Stimulated activated CD8-positive, alpha-beta memory T cell treated with anti-CD3 and anti-CD28 coated beads, Interleukin-2, amount 100 ng/mL, for 48 hours (primary cell): ENCODE data around the gene OLR1.
"Not testable (repeated sequence)": the region's sequence is repeated elsewhere in the genome, so short reads cannot be mapped to it uniquely, and the experiment has no call there.

Experiments used
- DNase-seq, 2 donors: peaks; one replicate each; pipeline ENCODE4 v3.0.0-alpha.2; 2020; ENCODE audit warnings: low read depth in 2 of 2

Gene OLR1

GRCh38 chr12:10190558-10191388 lies 18.8 kb upstream of the OLR1 start:
- peak in 1 of 2 donors; percentile 23 for DNase-seq

GRCh38 chr12:10189653-10190052 lies 17.7 kb upstream of the OLR1 start:
- DNase-seq, result no peak

GRCh38 chr12:10186958-10187357 lies 15.0 kb upstream of the OLR1 start:
- not testable (repeated sequence) for DNase-seq

- no peak for DNase-seq
Observed at GRCh38 chr12:10186299-10186698, 14.4 kb upstream of the OLR1 start.

GRCh38 chr12:10184261-10184843 lies 12.4 kb upstream of the OLR1 start:
- no peak for DNase-seq

DNA sequence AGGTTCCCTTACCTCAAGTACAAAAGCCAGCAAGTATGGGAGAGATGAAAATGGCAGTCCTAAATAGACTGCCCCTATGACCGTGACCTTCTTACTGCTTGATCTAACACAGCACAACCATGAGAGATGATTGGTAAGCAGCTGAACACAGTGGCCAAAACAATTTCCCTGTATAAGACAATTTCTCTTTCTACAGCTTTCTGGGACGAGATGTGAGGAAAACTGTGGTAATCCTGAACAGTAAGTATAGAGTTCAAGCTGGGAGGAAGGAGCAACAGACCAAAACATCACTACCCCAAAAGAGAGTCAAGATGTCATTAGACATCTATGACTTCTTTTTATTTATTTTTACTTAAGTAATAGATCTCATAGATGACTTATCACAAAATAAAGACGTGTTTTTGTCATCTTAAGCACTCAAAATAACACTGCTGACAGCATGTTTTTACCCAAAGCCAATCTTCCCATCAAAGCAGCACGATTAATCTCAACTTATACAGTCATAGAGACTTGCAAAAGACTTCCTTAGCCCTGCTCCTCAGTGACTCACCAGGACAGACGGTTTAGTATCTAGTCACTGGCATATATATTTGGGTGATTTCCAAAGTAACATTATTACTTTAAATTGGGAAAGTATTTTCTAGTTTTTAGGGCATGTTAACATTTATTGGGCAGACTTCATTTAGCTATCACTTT lies 10.6 kb upstream of the OLR1 start:
- no peak for DNase-seq

DNA sequence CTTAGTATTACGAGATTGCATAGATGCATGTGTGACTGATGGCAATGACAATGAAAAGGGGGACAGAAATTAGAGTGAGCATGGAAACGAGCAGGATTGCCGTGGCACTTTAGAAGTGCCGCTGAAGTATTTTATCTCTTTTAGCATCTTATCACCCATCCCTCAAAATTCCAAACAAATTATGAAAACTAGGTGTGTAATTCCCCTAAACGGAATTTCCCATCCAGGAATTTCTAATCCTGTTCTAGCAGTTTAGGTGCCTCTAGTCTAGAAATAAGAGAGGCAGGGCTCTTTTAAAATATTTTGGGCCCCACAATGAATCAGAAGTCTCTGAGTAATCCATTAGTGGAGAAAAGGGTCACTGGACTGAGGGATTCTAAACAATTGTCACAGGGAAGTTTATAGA lies 7.8 kb upstream of the OLR1 start:
- DNase-seq, result no peak

DNA sequence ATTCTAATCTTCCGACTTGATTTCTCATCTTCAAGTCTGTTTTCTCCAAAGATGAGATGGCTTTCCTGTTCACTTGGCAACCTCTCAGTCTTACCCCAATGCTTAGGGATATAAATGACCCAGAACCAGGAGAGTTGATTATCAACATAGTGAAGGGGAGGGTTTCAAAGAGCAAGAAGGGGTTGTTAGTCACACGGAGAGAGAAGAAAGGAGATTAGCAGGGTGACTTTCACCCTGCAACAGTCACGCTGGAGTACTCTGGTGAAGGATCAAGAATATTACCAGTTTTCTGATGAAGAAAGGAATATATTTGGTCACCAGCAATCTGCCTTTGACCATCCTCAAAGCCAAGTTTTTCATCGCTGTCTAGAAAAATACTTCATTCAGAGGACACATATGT lies 6.9 kb upstream of the OLR1 start, which contains the start of gene TMEM52B:
Gene TMEM52B (plus strand): TSS at position 212 of the 400 bp plus-strand sequence. CDS start 543 bp downstream, outside the sequence.
- no peak for DNase-seq

DNA sequence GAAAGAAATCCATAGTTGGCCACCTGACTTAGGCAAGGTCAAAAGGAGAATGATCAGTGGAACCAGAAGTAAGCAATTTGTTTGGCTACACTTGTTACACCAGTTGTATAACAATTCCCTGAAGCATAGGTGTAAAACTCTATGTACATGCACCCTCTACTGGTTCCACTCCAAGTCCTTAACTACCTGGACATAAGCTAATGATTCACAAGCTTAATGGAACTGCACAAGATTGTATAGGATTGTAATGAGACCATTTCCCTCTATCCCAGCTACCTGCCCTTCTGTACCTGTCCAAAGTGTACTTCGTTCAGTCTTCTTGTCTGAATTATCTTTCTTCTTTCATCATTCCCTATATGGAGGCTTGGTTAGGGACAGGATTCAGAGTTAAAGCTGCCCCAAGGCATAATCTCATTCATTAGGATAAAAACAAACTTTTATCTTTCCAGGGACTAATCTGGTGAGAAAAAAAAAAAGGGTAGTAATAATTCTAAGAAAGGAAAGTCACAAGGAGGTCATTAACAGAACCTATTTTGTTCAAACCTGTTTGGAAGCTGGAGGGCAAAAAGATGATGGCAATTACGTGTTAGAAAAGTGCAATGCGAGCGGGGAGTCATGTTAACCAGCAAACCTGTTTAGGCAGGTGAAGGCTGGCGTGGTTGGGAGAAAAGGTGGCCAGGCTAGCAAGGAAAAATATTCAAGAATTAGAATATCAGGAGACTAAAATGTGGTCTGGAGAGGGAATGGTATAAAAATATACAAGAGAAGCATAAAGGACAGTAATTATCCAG lies 4.1 kb upstream of the OLR1 start:
- no peak for DNase-seq

DNA sequence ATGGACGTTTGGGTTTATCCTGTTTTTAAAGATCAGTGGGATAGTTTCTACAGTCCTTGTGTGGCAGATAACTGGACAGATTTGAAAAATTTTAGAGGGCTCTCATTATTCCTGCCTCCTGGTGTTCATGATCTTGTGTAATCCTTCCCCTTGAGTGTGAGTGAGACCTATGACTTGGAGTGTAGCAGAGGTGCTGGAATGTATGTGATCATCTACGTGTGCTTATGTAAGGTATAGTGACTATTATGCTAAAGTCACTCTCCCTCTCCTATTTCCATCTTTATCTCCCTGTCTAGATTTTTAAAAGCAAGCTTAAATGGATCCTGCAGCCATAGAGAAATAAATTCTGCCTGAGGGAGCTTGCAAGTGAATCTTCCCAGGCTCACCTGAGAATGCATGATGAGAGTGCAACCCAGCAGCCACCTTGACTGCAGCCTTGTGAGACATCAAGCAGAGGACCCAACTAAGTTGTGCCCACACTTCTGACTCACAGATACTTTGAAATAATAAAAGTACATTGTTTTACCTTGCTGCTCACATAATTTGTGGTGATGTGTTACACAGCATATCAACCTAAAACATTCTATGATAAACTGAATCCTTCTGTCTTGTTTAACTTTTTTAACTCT lies 3.2 kb upstream of the OLR1 start:
- DNase-seq, result no peak

DNA sequence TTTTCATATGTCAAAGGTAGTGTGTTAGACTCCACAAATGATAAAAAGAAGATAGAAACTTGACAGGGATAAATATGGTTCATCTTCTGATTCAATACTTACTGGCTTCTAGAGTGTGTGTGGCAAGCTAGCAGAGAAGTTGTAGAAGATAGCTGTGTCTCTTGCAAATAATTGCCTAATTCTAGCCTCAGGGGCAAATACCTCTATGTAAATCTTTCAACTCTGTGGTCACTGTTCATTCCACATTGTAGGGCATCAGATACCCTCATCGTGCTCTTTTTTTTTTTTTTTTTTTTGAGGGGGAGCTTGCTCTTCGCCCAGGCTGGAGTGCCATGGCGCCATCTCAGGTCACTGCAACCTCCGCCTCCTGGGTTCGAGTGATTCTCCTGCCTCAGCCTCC lies 1.7 kb downstream of the OLR1 start:
- no peak for DNase-seq

- no peak for DNase-seq
Observed at GRCh38 chr12:10169104-10169503, 2.8 kb downstream of the OLR1 start.

- no peak for DNase-seq
Observed at GRCh38 chr12:10167599-10167998, 4.3 kb downstream of the OLR1 start.

DNA sequence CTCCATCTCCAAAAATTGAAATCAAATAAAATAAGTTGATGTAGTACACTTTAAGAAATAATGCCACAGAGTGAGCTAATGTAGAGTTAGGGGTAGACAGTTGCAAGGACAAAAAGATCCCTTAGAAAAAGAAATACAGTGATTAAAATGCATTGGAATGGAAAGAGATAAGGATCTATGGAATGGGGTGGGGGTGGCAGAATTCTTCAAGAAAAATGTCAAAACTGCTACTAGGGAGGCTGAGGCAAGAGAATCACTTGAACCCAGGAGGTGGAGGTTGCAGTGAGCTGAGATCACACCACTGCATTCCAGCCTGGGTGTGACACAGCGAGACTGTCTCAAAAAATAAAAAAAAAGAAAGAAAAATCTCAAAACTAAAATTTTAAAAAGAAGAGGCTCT lies 6.5 kb downstream of the OLR1 start:
- DNase-seq, result no peak

DNA sequence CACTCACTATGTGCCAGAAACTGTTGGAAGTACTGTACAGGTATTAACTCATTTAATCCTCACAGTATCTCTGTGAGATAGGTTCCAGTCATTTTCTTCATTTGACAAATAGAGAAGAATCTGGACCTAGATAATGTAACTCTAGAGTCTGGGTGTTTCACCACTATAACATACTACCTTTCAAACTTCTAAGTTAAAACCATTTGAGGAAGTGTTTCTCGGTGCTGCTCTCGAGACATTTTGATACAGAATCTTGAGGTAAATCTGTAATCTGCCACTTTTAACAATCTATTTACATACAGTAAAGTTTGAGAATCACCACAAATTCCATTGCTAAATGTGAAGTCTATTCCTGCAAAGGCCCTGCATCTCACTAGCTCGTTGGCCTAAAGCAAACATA lies 8.8 kb downstream of the OLR1 start:
- DNase-seq, result no peak

DNA sequence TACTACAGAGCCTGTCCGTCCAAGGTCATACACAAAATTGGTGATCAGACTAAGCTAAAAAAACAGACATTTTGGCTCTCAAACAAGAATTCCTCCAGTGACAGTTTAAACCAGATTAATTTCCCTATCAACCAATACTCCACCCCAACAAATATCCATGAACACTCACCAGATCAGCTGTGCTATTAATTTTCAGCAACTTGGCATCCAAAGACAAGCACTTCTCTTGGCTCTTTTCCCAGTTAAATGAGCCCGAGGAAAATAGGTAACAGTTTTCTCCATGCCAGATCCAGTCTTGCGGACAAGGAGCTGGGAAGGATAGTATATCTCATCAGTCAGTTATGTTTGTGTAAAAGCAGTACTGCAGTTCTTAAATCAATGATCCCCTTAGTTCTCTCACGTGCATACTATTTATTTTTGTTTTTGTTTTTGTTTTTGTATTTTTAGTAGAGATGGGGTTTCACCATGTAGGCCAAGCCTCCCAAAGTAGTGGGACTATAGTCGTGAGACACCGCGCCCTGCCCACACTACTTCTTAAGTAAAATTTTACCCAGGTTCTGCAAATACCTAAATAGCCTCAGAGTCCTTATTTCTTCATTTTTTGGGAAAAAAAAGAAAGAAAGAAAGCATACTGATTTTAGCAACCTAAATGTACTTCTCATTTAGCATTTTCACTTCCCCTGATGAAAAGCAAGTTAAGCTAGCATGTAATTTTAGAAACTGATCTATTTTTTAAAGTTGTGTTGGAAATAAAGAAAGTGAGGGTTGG lies 11.1 kb downstream of the OLR1 start:
- DNase-seq, result no peak

DNA sequence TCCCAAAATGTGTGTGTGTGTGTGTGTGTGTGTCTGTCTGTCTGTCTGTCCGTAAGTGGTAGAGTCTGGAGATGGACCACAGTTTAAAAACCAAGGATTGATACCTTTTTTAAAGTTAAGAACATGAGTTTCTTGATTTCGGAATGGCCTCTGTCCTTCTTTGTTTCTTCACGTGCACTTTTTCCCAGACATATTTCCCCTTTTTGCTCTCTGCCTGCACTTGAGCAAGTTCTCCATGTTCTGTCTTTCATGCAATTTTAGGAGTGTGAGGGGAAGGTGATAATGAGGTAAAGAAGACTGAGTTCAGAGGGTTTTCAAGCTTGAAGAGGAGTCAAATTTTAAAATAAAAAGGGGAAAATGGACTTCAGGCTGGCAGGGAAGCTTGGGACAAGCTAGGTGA lies 12.7 kb downstream of the OLR1 start:
- no peak for DNase-seq

- no peak for DNase-seq
Observed at GRCh38 chr12:10158406-10158805, 13.5 kb downstream of the OLR1 start.

GRCh38 chr12:10155966-10156365 lies 16.0 kb downstream of the OLR1 start:
- no peak for DNase-seq

- no peak for DNase-seq
Observed at GRCh38 chr12:10154145-10154496, 17.8 kb downstream of the OLR1 start.
